GM18867 (cell line): ENCODE results near the gene ACTG2.
"Not testable (repeated sequence)": the region's sequence is repeated elsewhere in the genome, so short reads cannot be mapped to it uniquely, and the experiment has no call there.

Source experiments
- ATAC-seq: cut with Tn5 transposase; IDR thresholded peaks from one replicate; pipeline ENCODE4 v1.9.1; 2021; ENCODE audit warnings: mild to moderate bottlenecking, moderate library complexity; ENCODE audit not compliant: unreplicated experiment

ACTG2 gene

DNA sequence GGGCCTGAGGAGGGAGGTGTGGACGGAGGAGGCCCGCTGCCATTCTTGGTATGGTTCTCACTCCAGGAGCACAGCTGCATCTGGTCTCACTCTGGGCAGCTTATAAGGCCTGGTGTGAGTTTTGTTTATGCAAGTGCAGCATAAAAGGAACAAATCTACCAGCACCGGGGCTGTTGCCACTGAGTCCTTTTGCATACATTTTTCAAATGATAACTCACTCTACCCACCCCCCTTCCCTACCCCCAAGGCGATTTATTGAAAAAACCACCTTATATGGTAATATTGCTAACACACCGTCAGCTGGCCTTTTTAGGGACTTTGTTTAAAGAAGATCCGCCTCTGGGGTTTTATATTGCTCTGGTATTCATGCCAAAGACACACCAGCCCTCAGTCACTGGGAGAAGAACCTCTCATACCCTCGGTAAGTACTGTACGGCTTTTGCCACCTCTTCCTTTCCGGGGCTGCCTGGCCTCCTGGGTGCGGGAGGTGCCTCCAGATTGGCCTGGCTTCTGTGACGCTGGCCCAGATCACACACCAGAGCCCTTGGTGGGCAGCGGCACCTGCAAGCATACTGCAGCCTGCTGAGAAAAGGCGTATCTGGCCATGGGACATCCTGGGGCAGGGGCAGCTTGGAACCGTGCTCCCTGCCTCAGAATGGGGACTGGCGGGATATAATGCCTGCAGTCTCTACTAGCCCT is at the start of gene ACTG2:
Gene ACTG2 (plus strand): TSS at position 378 of the 699 bp plus-strand sequence. CDS start 8,304 bp downstream, outside the sequence.
- ATAC-seq = no peak

DNA sequence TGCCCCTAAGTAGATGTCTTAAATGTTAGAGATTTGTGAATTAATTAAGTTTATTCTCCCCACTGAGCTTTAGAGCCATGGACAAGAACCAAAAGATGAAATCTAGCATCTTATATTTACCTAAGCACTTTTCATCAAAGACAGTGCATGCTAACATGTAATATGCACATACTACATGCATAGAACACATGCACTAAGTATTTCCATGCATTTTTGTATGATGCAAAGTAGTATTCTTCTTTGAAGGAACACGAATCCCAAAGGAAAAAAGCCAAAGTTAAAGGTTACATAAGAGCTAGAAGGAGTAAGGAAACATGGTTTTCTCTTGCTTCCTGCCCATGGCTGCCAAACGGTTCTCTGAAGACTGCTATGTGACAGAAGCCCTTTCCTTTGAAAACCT is 48.7 kb upstream of the ACTG2 start:
- no peak for ATAC-seq

DNA sequence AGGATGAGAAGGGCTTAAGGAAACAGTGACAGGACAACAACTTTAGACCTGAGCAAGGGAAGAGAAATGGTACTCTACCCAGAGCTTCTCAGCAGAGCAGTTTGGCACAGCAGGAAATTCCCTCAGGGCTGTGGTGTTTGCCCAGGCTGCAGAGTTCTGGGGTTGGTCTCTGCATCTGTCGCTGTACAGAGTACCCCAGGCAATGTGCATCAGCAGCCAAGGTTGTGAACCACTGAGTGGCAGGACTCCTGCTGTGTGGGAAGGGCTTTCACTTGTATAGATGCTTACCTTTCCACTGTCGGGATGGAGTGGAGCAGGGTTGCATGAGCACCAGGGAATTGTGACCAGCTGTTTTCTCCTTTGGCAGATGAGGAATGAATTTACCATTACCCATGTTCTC is 42.8 kb upstream of the ACTG2 start:
- ATAC-seq = no peak

DNA sequence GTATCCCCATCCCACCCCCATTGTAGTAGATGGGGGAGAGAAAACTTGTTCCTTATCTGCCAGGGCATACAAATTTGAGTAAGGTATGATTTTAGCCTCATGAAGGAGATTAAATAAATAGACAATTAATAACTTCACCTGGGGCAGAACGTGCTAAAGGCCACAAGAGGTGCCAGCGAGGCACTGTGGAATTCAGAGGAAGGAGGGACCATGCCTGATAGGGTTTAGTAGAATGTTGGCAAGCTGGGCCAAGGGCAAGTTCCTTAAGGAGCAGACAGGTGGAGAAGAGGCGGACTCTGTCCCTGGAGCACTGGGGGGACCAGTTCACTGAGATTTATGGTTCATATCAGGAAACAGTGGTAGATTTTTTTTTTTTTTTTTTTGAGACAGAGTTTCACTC is 41.5 kb upstream of the ACTG2 start:
- ATAC-seq = no peak

DNA sequence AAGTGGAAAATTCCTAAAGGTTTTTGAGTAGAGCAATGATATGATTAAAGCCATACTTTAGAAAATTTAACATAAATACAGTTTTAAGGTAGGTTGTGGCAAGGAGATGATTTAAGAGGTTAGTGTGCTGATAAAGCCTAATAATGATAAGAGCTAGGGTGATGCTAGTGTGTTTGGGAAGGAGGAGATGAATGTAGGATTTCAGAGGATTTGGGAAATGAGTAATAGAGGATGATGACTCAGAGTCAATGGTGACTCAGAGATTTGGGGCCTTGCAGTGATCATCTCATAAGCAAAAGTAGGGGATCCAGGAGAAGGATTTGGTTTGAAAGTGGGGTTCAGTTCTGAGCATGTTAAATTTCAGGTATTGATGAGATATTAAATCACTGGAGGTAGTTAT is 40.8 kb upstream of the ACTG2 start:
- no peak for ATAC-seq

DNA sequence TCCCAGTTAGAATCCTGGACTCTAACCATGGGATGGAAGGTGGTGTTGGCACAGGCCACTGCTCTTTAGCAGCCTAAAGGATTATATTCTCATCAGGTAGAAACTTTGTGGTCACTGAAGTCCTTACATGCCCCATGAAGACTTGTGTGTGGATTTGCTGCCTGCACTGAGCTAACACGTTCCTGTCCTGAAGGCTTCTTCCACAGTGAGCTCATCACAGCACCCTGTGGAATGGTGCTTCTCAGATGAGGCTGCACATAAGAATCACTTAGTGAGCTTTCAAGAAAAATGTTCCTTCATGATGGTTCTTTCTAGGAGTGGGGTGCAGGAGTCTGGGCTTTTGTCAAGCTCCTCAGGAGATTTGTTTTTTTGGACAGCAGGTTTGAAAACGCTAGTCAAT is 37.3 kb upstream of the ACTG2 start:
- ATAC-seq = no peak

DNA sequence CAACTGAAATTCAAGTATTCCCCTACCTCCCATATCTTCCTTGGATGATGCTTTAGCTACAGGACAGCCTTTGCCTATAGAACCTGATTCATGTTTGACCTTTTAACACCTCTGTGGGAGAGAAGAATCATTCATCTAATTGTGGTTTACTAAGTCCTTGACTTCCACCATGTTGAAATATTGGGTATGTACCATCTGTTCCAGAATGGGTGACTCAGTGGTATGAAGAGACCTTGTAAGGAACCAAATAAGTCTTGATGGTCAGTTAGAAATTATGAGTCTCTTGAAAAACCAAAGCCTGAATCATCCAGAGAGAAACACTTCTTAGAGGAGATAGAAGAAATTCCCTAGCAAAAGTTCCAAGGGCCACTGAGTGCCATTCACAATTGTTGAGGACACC is 36.6 kb upstream of the ACTG2 start:
- no peak for ATAC-seq

DNA sequence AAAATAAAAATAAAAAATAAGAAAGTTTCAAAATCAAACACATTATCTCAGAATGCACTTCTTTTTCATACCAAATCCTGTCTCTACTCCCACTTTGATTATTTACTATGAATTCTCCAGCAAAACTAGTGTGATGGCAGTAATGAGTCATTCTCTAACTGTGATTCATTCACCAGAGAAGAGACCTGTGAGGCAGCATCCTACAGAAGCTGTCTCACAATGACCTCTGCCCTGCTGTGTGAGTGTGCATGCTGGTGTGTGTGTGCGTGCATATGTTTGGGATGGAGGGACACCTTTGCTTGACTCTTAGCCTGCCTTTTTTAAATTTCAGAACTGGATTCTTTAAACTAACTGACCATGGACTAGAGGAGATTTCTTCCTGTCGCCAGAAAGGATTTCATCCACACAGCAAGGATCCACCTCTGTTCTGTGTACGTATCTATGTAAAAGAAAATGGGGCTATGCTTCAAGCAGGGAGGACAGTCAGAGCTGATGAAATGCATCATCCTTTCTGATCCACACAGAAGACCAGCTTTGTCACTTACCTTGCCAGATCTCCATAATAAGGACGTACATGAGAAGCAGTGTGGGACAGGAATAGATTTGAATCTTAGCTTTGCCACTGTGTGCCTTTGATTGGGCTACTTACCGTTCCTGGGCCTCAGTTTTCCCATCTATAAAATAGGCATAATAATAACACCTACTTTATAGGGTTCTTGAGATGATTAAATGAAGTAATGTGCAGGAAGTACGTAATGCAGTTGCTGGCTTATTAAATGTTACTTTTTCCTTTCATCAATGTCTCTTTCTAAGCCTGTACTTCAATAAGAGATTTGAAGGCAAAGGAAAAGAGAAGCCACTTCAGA is 32.9 kb upstream of the ACTG2 start:
- no peak for ATAC-seq

DNA sequence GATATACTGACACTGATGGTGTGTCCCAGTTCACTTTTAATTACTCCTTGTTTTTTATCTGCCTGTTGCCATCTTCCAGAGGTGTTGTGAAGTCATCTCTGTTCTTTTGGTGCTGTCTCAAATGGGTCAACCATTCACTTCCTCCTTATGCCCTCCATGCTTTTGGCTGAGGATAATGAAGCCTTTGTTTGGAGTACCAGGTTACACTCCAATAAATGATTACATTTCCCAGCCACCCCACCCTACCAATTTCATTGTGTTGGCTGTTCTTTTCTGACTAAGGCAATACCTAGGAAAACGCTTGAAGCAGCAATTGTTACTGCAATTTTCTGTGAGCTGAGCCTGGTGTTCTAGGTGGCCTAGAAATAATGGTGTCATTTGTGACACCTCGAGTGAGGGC is 29.8 kb upstream of the ACTG2 start:
- no peak for ATAC-seq

DNA sequence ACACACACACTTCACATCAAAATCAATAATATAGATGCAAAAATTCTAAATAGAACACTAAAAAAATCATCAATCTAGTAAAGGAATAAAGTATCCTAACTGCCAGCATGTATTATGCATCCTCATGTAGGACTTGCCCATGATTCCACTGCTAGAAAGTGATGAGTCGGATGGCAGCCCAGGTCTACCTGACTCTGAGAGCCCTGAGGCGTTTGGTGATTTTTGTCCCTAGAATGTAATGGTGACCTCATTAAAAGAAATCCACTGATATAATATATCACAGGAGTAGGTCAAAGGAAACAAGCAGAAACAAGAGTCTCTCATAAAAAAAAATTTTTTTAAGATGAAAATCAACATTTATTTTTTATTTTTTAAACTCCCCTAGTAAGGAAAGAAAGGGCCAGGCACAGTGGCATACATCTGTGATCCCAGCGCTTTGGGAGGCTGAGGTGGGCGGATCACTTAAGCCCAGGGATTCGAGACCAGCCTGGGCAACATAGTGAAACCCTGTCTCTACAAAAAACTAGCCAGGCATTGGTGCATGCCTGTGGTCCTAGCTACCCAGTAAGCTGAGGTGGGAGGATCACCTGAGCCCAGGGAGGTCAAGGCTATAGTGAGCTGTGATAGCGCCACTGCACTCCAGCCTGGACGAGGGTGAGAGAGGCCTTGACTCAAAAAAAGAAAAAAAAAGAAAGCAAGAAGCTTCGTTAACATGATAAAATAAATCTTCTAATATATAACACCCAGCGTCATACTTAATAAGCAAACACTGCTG is 24.4 kb upstream of the ACTG2 start:
- no peak for ATAC-seq

DNA sequence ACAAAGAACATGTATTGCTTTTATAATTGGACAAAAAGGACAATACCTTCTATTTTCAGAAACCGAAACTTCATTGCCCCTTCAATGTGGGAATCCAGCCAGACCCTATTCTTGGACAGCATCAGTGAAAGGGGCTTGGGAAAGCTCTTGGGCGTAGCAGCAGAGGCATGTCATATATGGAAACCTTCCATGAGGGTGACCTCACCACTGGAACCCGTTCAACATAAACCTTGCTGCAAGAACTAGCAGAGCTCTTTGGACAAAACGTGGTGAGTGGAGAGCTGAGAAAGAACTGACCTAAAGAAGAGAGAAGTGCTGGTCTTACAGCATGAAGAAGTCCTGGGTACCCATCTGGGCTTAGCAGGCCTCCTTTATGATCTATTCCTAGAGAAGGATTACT is 22.7 kb upstream of the ACTG2 start:
- ATAC-seq = no peak

DNA sequence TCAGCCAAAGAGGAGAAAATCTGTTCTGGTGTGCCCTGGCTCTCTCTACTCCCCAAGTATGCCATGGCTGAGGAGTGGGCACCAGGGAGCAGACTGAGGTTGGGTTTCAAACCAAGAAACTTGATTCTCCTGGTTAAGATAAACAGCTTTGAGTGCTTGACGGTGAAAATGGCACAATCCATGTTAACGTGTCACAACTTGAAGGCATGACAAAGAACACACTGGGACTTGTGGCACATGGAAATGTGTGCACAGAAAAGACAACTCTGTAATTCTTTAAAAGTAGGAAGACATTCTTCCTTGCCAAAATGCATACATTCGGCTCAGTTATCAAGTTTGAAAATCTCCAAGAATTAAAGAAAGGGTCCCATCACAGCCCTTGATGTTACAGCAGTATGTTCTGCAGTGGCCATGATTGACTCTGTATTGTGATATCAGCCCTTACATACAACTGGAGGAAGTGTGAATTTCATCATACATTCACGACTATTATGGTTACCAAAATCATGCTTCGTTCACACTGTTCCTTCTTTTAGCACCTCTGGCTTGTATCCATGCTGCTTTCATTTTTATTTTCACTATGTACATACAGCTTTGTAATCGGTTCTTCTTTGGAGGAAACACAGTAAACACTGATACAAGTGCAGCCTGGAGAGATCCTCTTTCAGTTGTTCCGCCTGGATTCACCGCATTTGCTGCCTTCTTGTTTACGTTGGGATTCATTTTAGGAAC is 15.6 kb upstream of the ACTG2 start:
- peak; percentile 76 for ATAC-seq

DNA sequence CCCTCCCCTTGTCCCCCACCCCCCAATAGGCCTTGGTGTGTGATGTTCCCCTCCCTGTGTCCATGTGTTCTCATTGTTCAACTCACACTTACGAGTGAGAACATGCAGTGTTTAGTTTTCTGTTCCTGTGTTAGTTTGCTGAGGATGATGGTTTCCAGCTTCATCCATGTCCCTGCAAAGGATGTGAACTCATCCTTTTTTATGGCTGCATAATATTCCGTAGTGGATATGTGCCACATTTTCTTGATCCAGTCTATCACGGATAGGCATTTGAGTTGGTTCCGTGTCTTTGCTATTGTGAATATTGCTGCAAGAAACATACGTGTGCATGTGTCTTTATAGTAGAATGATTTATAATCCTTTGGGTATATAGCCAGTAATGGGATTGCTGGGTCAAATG is 14.8 kb upstream of the ACTG2 start:
- ATAC-seq = not testable (repeated sequence)

DNA sequence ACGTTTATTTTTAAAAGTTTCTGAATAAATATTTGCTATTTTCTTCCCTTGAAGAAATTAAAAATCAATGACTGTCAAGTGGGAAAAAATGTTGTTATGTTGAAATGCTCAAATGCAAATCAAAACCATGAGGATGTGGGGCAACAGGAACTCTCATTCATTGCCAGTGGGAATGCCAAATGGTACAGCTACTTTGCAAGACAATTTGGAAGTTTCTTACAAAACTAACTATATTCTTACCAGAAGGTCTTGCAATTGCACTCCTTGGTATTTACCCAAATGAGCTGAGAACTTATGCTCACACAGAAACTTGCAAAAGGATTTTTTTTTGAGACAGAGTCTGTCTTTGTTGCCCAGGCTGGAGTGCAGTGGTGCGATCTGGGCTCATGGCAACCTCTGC is 7.4 kb upstream of the ACTG2 start:
- no peak for ATAC-seq

DNA sequence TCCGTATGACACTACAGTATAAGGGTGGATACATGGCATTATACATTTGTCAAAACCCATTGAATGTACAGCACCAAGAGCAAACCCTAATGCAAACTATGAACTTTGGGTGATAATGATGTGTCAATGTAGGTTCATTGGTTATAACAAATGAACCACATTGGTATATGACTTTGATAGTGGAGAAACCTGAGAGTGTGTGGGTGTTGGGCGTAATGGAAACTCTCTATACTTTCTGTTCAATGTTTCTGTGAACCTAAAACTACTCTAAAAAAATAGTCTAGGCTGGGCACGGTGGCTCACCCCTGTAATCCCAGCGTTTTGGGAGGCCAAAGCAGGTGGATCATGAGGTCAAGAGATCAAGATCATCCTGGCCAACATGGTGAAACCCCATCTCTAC is 6.5 kb upstream of the ACTG2 start:
- ATAC-seq = no peak

DNA sequence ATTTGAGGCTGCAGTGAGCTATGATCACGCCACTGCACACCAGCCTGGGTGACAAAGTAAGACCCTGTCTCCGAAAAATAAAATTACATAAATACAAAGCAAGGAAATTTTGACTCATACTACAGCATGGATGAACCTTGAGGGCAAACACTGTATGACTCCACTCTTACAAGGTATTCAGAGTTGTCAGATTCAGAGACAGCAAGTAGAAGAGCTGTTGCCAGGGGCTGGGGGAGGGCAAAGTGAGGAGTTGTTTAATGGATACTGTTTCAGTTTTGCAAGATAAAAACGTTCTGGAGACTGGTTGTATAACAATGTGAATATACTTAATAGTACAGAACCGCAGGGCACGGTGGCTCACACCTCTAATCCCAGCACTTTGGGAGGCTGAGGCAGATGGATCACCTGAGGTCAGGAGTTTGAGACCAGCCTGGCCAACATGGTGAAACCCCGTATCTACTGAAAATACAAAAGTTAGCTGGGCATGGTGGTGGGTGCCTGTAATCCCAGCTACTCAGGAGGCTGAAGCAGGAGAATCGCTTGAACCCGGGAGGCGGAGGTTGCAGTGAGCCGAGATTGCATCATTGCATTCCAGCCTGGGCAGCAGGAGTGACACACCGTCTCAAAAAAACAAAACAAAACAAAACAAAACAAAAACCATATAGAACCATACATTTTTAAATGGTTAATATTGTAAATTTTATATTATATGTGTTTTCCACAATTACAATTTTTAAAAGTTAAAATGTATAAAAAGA is 5.0 kb upstream of the ACTG2 start:
- ATAC-seq = not testable (repeated sequence)

DNA sequence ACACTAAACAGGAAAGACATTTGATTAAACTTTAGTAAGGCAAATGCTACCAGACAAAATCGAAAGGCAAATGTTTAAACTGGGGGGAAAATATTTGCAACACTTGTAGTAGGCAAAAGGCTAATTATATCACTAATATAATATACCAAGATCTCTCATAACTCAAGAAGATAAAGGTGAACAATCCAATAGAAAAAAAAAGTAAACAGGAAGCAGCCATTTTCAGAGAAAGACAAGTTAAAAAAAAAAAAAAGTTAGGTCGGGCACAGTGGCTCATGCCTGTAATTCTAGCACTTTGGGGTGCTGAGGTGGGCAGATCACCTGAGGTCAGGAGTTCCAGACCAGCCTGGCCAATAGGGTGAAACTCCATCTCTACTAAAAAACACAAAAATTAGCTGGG is 4.4 kb upstream of the ACTG2 start:
- no peak for ATAC-seq

DNA sequence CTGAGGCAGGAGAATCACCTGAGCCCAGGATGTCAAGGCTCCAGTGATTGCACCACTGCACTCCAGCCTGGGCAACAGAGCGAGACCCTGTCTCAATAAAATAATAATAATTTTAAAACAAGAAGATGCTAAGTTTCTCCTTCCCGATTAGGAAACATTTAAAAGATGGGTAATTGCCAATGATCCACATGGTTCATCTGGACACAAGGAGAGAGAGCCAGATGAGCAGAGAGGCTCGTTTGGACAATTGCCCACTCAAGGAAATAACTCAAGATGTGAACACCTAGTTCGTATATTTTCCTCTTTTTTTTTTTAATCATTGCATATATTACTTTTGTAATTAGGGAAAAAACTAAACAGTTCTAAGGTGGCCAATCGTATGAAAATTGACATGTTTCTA is 3.6 kb upstream of the ACTG2 start:
- no peak for ATAC-seq

DNA sequence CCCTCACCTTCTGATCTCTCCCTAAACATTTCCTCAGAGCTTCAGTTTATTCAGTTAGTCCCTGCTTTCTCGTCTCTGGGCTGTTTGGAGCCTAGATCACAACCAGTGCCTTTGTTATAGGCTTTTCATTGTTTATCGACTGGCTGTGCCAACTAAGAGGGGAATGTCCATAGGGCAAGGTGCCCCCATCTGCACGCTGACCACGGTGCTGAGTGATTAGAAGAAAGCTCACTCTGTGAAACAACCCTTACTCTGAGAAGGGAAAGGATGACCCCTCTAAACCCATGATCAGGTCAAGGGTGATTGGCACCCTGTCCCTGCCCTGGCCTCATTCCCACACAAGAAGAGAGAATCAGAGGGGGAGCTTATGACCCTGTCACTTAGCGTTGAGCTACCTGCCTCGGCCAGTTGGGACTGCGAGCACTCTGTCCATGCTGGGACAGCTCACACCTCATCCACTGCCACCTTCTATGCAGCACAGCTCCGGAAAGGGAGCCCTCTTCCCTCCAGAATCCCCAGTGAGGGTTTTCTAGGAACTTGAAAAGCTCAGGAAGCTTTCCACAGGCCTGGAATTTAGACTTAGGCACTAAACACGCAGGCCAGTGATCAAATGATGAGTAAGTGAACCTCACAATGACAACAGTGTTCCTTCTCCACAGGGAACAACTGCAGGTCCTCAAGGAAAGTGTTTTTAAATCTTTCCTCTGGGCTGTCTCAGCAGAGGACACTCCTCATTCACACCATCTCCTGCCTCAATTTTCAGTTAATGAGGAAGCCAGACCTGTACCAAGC is 2.3 kb upstream of the ACTG2 start:
- no peak for ATAC-seq
